Stimulated activated effector memory CD8-positive, alpha-beta T cell treated with anti-CD3 and anti-CD28 coated beads, Interleukin-12 subunit alpha, Interleukin-12 subunit beta, amount 100 ng/mL, for 72 hours (primary cell): Measurements from ENCODE around the gene GDPD5.
A peak's percentile ranks its signal among the peaks of the same experiment; 100 is the strongest.

Experiments
- ATAC-seq: fragments of 150-1000 bp; cut with Tn5 transposase; 2 replicates; pipeline ENCODE4 v1.10.0; 2021
- DNase-seq, 2 donors: peaks; one replicate each; pipeline ENCODE4 v3.0.0; 2021 to 2022; ENCODE audit warnings: low spot score in 2 of 2
- H3K27ac Mint-ChIP-seq: one replicate; pipeline ENCODE4 v1.8.0; 2022; ENCODE audit warnings: mild to moderate bottlenecking, mixed read lengths
- H3K36me3 Mint-ChIP-seq: one replicate; pipeline ENCODE4 v1.8.0; 2022; ENCODE audit warnings: mild to moderate bottlenecking, mixed read lengths
- H3K4me1 Mint-ChIP-seq: one replicate; pipeline ENCODE4 v1.8.0; 2022; ENCODE audit warnings: mixed read lengths
- H3K4me3 Mint-ChIP-seq: one replicate; pipeline ENCODE4 v1.8.0; 2022; ENCODE audit warnings: mild to moderate bottlenecking, mixed read lengths
- H3K9me3 Mint-ChIP-seq: one replicate; pipeline ENCODE4 v1.8.0; 2022; ENCODE audit warnings: mixed read lengths

Gene GDPD5

GRCh38 chr11:75562048-75562835 is 36.5 kb upstream of the GDPD5 start, which contains the start of gene SERPINH1:
TSS of gene SERPINH1 (plus strand) at chr11:75562253. CDS start at chr11:75566350, 4,097 bp downstream.
- ATAC-seq (peak; percentile 89), DNase-seq (peak; percentile 39 to 84)
- Mint-ChIP-seq H3K36me3 (peaks cover 14% of the 10 kb centered on the region), H3K4me1 (peaks cover 46% of the 10 kb centered on the region), H3K4me3 (peak within 1 kb of the TSS; percentile 99), H3K9me3 (no peaks in the 10 kb centered on the region), H3K27ac (peak within 1 kb of the TSS; percentile 98)

- H3K9me3 Mint-ChIP-seq, result no peaks in the 10 kb centered on the region
- DNase-seq, result peak in 1 of 2 donors; percentile 19
- peaks cover 14% of the 10 kb centered on the region for H3K36me3 Mint-ChIP-seq
- ATAC-seq, result peak; percentile 67
- H3K4me1 Mint-ChIP-seq, result peaks cover 46% of the 10 kb centered on the region
- H3K4me3 Mint-ChIP-seq, result peak overlapping the region; percentile 99
- peak overlapping the region; percentile 98 for H3K27ac Mint-ChIP-seq
Observed at GRCh38 chr11:75561426-75562047, 35.8 kb upstream of the GDPD5 start.

- ATAC-seq, result no peak
- peaks cover 40% of the 10 kb centered on the region for H3K4me1 Mint-ChIP-seq
- peak overlapping the region; percentile 99 for H3K4me3 Mint-ChIP-seq
- peak overlapping the region; percentile 98 for H3K27ac Mint-ChIP-seq
- no peaks in the 10 kb centered on the region for H3K9me3 Mint-ChIP-seq
- peaks cover 8% of the 10 kb centered on the region for H3K36me3 Mint-ChIP-seq
- DNase-seq, result no peak
Observed at GRCh38 chr11:75560644-75561043, 34.9 kb upstream of the GDPD5 start.

GRCh38 chr11:75558939-75559843 is 33.5 kb upstream of the GDPD5 start:
- peaks cover 6% of the 10 kb centered on the region for H3K36me3 Mint-ChIP-seq
- peak overlapping the region; percentile 53 for H3K27ac Mint-ChIP-seq
- ATAC-seq (no peak), DNase-seq (no peak)
- H3K4me3 Mint-ChIP-seq, result no peak overlapping the region
- no peaks in the 10 kb centered on the region for H3K9me3 Mint-ChIP-seq
- peaks cover 27% of the 10 kb centered on the region for H3K4me1 Mint-ChIP-seq

- no peak for ATAC-seq
- no peak overlapping the region for H3K4me3 Mint-ChIP-seq
- H3K27ac Mint-ChIP-seq, result no peak overlapping the region
- H3K4me1 Mint-ChIP-seq, result peaks cover 15% of the 10 kb centered on the region
- peaks cover 6% of the 10 kb centered on the region for H3K36me3 Mint-ChIP-seq
- H3K9me3 Mint-ChIP-seq, result no peaks in the 10 kb centered on the region
- no peak for DNase-seq
Observed at GRCh38 chr11:75557666-75558494, 32.1 kb upstream of the GDPD5 start.

GRCh38 chr11:75556275-75556674 is 30.5 kb upstream of the GDPD5 start:
- DNase-seq (no peak), ATAC-seq (no peak)
- H3K4me3 Mint-ChIP-seq, result no peak overlapping the region
- no peak overlapping the region for H3K27ac Mint-ChIP-seq
- H3K36me3 Mint-ChIP-seq, result no peaks in the 10 kb centered on the region
- no peaks in the 10 kb centered on the region for H3K9me3 Mint-ChIP-seq
- H3K4me1 Mint-ChIP-seq, result peaks cover under 1% of the 10 kb centered on the region

GRCh38 chr11:75555079-75555811 is 29.5 kb upstream of the GDPD5 start:
- H3K4me1 Mint-ChIP-seq, result no peaks in the 10 kb centered on the region
- no peaks in the 10 kb centered on the region for H3K9me3 Mint-ChIP-seq
- DNase-seq (no peak), ATAC-seq (no peak)
- no peak overlapping the region for H3K27ac Mint-ChIP-seq
- no peaks in the 10 kb centered on the region for H3K36me3 Mint-ChIP-seq
- no peak overlapping the region for H3K4me3 Mint-ChIP-seq

GRCh38 chr11:75554258-75555022 is 28.7 kb upstream of the GDPD5 start:
- Mint-ChIP-seq H3K36me3 (no peaks in the 10 kb centered on the region), H3K4me1 (no peaks in the 10 kb centered on the region), H3K4me3 (no peak overlapping the region), H3K27ac (no peak overlapping the region), H3K9me3 (no peaks in the 10 kb centered on the region)
- ATAC-seq (peak; percentile 31), DNase-seq (no peak)

- H3K4me3 Mint-ChIP-seq, result no peak overlapping the region
- H3K27ac Mint-ChIP-seq, result no peak overlapping the region
- no peaks in the 10 kb centered on the region for H3K9me3 Mint-ChIP-seq
- no peaks in the 10 kb centered on the region for H3K36me3 Mint-ChIP-seq
- H3K4me1 Mint-ChIP-seq, result no peaks in the 10 kb centered on the region
- no peak for ATAC-seq
- DNase-seq, result no peak
Observed at GRCh38 chr11:75553889-75554257, 28.1 kb upstream of the GDPD5 start.

GRCh38 chr11:75553182-75553581 is 27.4 kb upstream of the GDPD5 start:
- H3K9me3 Mint-ChIP-seq, result no peaks in the 10 kb centered on the region

GRCh38 chr11:75549370-75549958 is 23.7 kb upstream of the GDPD5 start:
- Mint-ChIP-seq H3K36me3 (peaks cover 5% of the 10 kb centered on the region), H3K9me3 (no peaks in the 10 kb centered on the region), H3K4me1 (peaks cover 7% of the 10 kb centered on the region), H3K27ac (no peak overlapping the region), H3K4me3 (no peak overlapping the region)
- no peak for DNase-seq
- ATAC-seq, result peak; percentile 59

More at GRCh38 chr11:75553182-75553581, 27.4 kb upstream of the GDPD5 start:
- Mint-ChIP-seq H3K36me3 (no peaks in the 10 kb centered on the region), H3K4me1 (no peaks in the 10 kb centered on the region), H3K4me3 (no peak overlapping the region), H3K27ac (no peak overlapping the region)
- DNase-seq, result no peak
- ATAC-seq, result no peak

- Mint-ChIP-seq H3K4me1 (peaks cover 7% of the 10 kb centered on the region), H3K4me3 (no peak overlapping the region), H3K9me3 (no peaks in the 10 kb centered on the region), H3K27ac (no peak overlapping the region), H3K36me3 (peaks cover 5% of the 10 kb centered on the region)
- DNase-seq, result no peak
- ATAC-seq, result no peak
Observed at GRCh38 chr11:75548595-75549272, 23.0 kb upstream of the GDPD5 start.

- Mint-ChIP-seq H3K4me1 (peaks cover 7% of the 10 kb centered on the region), H3K4me3 (no peak overlapping the region), H3K27ac (peak overlapping the region; percentile 82), H3K36me3 (peaks cover 5% of the 10 kb centered on the region), H3K9me3 (no peaks in the 10 kb centered on the region)
- ATAC-seq, result peak; percentile 72
- DNase-seq, result peak in 1 of 2 donors; percentile 40
Observed at GRCh38 chr11:75547617-75548058, 21.9 kb upstream of the GDPD5 start.
